Esophagus squamous epithelium (tissue), 5 donors: ENCODE measurements around the gene AK9. TPM values are rescaled to one million over a fixed set of nuclear protein-coding genes. Genes with fewer than 3 reads are reported as not detected.
"Not testable (repeated sequence)": the region's sequence is repeated elsewhere in the genome, so short reads cannot be mapped to it uniquely, and the experiment has no call there.

Experiments
- DNase-seq: peaks from one replicate; lab custom pipeline; 2025; lab: John Stamatoyannopoulos, UW
- H3K27ac ChIP-seq, 4 donors: fragments of 200-600 bp; sonication (generic); one replicate each; pipeline ENCODE4 v1.5.1; 2016 to 2019; ENCODE audit warnings: mild to moderate bottlenecking in 1 of 4
- H3K27me3 ChIP-seq, 4 donors: fragments of 200-600 bp; sonication (generic); 1 replicate in 3 of 4; 2 replicates in 1 of 4; pipeline versions ENCODE4 v1.5.1 to v1.6.0; 2017 to 2021; ENCODE audit warnings: antibody characterized with exemption in 1 of 4
- H3K36me3 ChIP-seq, 3 donors: fragments of 200-600 bp; sonication (generic); one replicate each; pipeline ENCODE4 v1.5.1; 2016 to 2019
- H3K4me1 ChIP-seq, 3 donors: fragments of 200-600 bp; sonication (generic); one replicate each; pipeline ENCODE4 v1.5.1; 2017 to 2019
- H3K4me3 ChIP-seq, 4 donors: fragments of 200-600 bp; sonication (generic); 1 replicate in 3 of 4; 2 replicates in 1 of 4; pipeline ENCODE4 v1.5.1; 2016 to 2019; ENCODE audit warnings: mild to moderate bottlenecking in 2 of 4, moderate library complexity in 1 of 4
- H3K9me3 ChIP-seq, 3 donors: fragments of 200-600 bp; sonication (generic); one replicate each; pipeline ENCODE4 v1.5.1; 2016 to 2019
- POLR2A ChIP-seq, 4 donors: fragments of 450-650 bp; IDR thresholded peaks; one replicate each; pipeline ENCODE4 v1.6.1; 2017; ENCODE audit warnings: antibody characterized with exemption in 4 of 4, mild to moderate bottlenecking in 4 of 4, moderate library complexity in 3 of 4
- WGBS, 2 donors: methylation state at CpG; one replicate each; pipeline ENCODE4 v1.1.5; 2018; 5-methylcytosine and 5-hydroxymethylcytosine counted together
- intact Hi-C: fragments of 100-400 bp; cut with DNase I; formaldehyde crosslinking; loops from one replicate; pipeline ENCODE4 v1.15.0; 2022
- total RNA-seq, 4 donors: library from RNA; depleted of rRNA; stranded (reverse); fragments of >200 nt; gene quantifications; one replicate each; pipeline ENCODE4 v1.1.0, GENCODE V29; 2016
- TF ChIP-seq, protein P1 (sequence below), 6 experiments: fragments of 450-650 bp in 4 of 6; fragments of 200-600 bp in 2 of 6; sonication (generic) in 2 of 6; IDR thresholded peaks; one replicate each; pipeline ENCODE4 v1.5.1; 2016 to 2019; ENCODE audit warnings: antibody characterized with exemption in 6 of 6, mild to moderate bottlenecking in 4 of 6, moderate library complexity in 4 of 6
- donor health status: DM: yes; HTN: yes; CAD: no.

Gene AK9
- total RNA-seq, 4 donors from 2014 or later = 2.8 to 9.0 (median 3.2) TPM

GRCh38 chr6:109717971-109718370, 27.0 kb upstream of the AK9 start:
- Histone ChIP-seq H3K4me1 (peaks cover 0 to 5% (median 0%) of the 10 kb centered on the region in 3 donors), H3K27ac (no peak overlapping the region), H3K9me3 (no peaks in the 10 kb centered on the region), H3K4me3 (no peak overlapping the region), H3K27me3 (no peaks in the 10 kb centered on the region), H3K36me3 (peaks cover 0 to 58% (median 0%) of the 10 kb centered on the region in 3 donors)
- WGBS, 2 donors = 78 to 92% methylated on average over 2 of the region's 2 CpGs
- DNase-seq = no peak
- intact Hi-C loops = no loop called here
- TF ChIP-seq, protein P1, sequence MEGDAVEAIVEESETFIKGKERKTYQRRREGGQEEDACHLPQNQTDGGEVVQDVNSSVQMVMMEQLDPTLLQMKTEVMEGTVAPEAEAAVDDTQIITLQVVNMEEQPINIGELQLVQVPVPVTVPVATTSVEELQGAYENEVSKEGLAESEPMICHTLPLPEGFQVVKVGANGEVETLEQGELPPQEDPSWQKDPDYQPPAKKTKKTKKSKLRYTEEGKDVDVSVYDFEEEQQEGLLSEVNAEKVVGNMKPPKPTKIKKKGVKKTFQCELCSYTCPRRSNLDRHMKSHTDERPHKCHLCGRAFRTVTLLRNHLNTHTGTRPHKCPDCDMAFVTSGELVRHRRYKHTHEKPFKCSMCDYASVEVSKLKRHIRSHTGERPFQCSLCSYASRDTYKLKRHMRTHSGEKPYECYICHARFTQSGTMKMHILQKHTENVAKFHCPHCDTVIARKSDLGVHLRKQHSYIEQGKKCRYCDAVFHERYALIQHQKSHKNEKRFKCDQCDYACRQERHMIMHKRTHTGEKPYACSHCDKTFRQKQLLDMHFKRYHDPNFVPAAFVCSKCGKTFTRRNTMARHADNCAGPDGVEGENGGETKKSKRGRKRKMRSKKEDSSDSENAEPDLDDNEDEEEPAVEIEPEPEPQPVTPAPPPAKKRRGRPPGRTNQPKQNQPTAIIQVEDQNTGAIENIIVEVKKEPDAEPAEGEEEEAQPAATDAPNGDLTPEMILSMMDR (IDR thresholded peaks at IDR 0.05) = no peak
- TF ChIP-seq POLR2A (IDR thresholded peaks at IDR 0.05) = no peak

GRCh38 chr6:109715616-109716015, 24.6 kb upstream of the AK9 start:
- Histone ChIP-seq H3K4me1 (peaks cover 0 to 5% (median 0%) of the 10 kb centered on the region in 3 donors), H3K27ac (no peak overlapping the region), H3K4me3 (no peak overlapping the region), H3K36me3 (peaks cover 0 to 44% (median 0%) of the 10 kb centered on the region in 3 donors), H3K9me3 (no peaks in the 10 kb centered on the region), H3K27me3 (no peaks in the 10 kb centered on the region)
- intact Hi-C loops = no loop called here
- no peak for DNase-seq
- no peak for TF ChIP-seq POLR2A (IDR thresholded peaks at IDR 0.05)
- WGBS, 2 donors = 93 to 95% methylated on average over 2 of the region's 2 CpGs

GRCh38 chr6:109714611-109715010, 23.6 kb upstream of the AK9 start:
- DNase-seq = no peak
- Histone ChIP-seq H3K9me3 (no peaks in the 10 kb centered on the region), H3K4me1 (peaks cover 0 to 5% (median 0%) of the 10 kb centered on the region in 3 donors), H3K27me3 (no peaks in the 10 kb centered on the region), H3K4me3 (no peak overlapping the region), H3K27ac (no peak overlapping the region), H3K36me3 (peaks cover 0 to 38% (median 0%) of the 10 kb centered on the region in 3 donors)
- intact Hi-C loops = no loop called here
- 97 to 100% methylated on average over 1 of the region's 1 CpG for WGBS, 2 donors
- TF ChIP-seq POLR2A (IDR thresholded peaks at IDR 0.05) = no peak
- TF ChIP-seq, protein P1 (IDR thresholded peaks at IDR 0.05) = no peak

DNA sequence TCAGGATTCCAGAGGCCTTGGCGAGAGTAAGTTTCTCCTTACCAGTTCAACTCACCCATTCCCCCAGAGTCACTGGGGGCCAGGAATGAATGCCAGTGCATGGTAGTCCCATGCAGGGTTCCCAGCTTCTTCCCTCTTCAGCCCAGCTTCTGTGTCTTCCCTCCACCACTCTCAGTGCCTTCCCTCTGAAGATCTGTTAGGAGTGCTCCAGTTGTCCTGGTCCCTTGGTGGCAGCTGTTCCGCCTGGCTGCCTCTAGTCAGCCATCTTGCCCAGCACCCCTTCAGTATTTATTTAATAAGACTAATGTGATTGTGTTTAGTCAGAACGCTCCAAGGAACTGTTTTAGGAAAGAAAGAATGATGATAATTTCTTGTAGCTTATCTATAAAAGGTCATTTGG, 23.2 kb upstream of the AK9 start:
- Histone ChIP-seq H3K4me3 (no peak overlapping the region), H3K9me3 (no peaks in the 10 kb centered on the region), H3K27me3 (no peaks in the 10 kb centered on the region), H3K4me1 (peaks cover 0 to 5% (median 0%) of the 10 kb centered on the region in 3 donors), H3K36me3 (peaks cover 0 to 34% (median 0%) of the 10 kb centered on the region in 3 donors), H3K27ac (no peak overlapping the region)
- intact Hi-C loops = no loop called here
- TF ChIP-seq, protein P1 (IDR thresholded peaks at IDR 0.05) = no peak
- TF ChIP-seq POLR2A (IDR thresholded peaks at IDR 0.05) = no peak
- no peak for DNase-seq
- WGBS, 2 donors = 89 to 92% methylated on average over 3 of the region's 3 CpGs

GRCh38 chr6:109713097-109713496, 22.1 kb upstream of the AK9 start:
- H3K4me3 ChIP-seq = no peak overlapping the region
- intact Hi-C loops = no loop called here
- peaks cover 0 to 5% (median 0%) of the 10 kb centered on the region in 3 donors for H3K4me1 ChIP-seq
- peaks cover 0 to 24% (median 0%) of the 10 kb centered on the region in 3 donors for H3K36me3 ChIP-seq
- no peak for DNase-seq
- no peaks in the 10 kb centered on the region for H3K9me3 ChIP-seq
- no peak for TF ChIP-seq POLR2A (IDR thresholded peaks at IDR 0.05)
- TF ChIP-seq, protein P1 (IDR thresholded peaks at IDR 0.05) = no peak
- 81 to 95% methylated on average over 7 of the region's 8 CpGs for WGBS, 2 donors
- H3K27ac ChIP-seq = no peak overlapping the region
- no peaks in the 10 kb centered on the region for H3K27me3 ChIP-seq

- H3K9me3 ChIP-seq, H3K27me3 ChIP-seq, H3K27ac ChIP-seq, H3K36me3 ChIP-seq, H3K4me3 ChIP-seq, DNase-seq: not testable (repeated sequence)
- WGBS, 2 donors = 88 to 90% methylated on average over 2 of the region's 2 CpGs
- intact Hi-C loops = loop anchor here (5.0 kb wide), 1 partner anchor 344 kb away; no protein-coding TSS in a partner anchor
- peaks cover 0 to 16% (median 0%) of the 10 kb centered on the region in 3 donors for H3K4me1 ChIP-seq
Measured at GRCh38 chr6:109708099-109708498, 17.1 kb upstream of the AK9 start.
